ELF-1 (cell line): ENCODE data around the gene MYH7.
"Not testable (repeated sequence)": the region's sequence is repeated elsewhere in the genome, so short reads cannot be mapped to it uniquely, and the experiment has no call there.

Experiments used
- DNase-seq: peaks from one replicate; pipeline ENCODE4 v3.0.0-alpha.2; 2016; ENCODE audit warnings: low read depth, low spot score

Gene MYH7

DNA sequence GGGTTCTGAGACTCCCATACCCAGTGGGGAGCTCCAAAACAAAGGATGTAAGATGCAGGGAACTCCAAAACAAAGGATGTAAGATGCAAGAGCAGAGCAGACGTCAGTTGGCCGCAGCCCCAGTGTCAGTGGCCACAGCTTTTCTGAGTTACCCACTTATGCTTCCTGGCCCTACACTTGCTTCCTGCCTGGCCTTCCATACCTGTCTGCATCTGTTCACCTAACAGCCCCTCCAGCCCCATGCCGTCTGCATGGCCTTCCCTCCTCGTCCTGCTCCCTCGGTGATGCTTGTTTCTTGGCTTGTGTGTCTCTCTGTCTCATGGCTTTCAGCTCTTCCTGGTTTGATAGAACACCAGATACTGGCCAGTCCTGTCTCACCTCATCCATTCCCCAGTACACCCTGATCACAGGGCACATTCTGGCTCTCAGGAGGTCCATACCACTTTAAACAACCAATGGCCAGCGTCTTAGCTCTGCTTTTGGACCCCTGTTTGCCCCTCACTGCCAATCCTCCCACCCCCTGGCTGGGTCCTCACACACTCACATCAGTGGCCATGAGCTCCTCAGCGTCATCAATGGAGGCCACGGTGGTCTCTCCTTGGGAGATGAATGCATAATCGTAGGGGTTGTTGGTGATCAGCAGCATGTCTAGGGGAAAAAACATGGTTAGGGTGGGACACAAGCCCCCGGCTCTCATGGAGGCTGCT lies 5.3 kb downstream of the MYH7 start:
- DNase-seq = no peak

DNA sequence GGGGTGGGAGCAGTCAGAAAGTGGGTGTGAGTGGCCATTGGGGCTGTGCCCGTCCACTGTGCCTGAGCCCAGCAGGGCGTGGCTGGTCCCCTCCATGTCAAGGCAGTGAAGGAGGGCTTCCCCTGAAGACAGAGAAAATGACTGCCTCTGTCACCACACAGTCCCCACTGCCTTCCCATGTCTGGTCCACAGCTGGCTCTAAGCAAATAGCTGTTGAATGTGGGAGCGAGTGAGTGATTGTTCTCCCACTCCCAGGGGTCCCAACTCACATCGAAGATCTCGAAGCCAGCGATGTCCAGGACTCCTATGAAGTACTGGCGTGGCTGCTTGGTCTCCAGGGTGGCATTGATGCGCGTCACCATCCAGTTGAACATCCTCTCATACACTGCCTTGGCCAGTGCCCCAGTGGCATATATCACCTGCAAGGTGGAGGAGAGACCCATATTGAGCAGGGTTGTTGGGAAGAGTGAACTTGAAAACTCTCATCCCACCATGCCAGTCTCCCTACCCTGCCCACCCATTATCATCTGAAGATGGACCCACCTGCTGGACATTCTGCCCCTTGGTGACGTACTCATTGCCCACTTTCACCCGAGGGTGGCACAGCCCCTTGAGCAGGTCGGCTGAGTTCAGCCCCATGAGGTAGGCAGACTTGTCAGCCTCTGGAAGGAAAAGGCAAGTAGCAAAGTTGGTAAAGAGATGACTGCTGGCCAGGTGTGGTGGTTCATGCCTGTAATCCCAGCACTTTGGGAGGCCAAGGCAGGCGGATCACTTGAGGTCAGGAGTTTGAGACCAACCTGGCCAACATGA lies 6.6 kb downstream of the MYH7 start:
- DNase-seq = no peak

DNA sequence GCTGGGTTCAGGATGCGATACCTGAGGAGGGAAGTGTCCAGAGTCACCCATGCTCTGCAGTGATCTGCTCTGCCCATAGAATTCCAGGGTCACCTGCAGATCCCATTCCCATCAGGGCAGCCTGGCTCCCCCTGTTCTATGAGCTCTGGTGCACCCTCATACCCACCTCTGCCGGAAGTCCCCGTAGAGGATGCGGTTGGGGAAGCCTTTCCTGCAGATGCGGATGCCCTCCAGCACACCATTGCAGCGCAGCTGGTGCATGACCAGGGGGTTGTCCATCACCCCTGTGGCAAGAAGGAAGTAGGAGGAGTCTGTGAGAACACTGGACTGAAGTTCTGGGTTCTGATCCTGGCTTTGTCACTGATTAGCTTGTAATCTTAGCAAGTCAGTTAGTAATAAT lies 9.7 kb downstream of the MYH7 start:
- DNase-seq = not testable (repeated sequence)

DNA sequence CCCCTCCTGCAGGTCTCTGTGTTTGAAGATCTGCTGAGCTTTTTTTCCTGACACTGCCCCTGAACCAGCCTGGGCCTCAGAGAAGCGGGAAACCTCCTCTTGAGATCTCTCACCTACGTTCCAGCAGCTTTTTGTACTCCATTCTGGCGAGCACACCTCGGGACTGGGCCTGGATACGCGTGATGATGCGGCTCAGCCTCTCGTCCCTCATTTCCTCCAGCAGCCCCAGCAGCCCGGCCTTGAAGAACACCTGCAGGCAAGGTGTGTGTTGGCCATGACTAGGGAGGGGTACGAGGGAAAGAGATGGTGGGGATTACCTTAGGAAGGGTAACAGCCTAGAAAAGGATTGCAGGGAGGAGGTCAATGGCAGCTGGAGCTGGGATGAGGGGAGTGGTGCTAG lies 10.3 kb downstream of the MYH7 start:
- no peak for DNase-seq

DNA sequence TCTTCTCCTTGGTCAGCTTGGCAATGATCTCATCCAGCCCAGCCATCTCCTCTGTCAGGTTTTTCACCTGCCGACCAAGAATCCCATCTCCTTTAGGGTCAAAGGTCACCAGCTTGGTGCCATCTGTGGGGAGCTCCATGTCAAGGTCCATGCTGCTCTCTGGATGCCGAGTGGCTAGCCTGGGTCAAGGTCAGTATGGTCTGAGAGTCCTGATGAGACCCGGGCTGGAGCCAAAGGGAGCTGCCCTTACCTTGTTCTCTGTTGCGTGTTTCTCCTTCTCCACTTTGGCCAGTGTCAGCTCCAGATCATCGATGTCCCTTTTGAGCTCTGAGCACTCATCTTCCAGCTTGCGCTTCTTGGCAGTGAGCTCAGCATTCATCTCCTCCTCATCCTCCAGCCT lies 11.8 kb downstream of the MYH7 start:
- DNase-seq = no peak

DNA sequence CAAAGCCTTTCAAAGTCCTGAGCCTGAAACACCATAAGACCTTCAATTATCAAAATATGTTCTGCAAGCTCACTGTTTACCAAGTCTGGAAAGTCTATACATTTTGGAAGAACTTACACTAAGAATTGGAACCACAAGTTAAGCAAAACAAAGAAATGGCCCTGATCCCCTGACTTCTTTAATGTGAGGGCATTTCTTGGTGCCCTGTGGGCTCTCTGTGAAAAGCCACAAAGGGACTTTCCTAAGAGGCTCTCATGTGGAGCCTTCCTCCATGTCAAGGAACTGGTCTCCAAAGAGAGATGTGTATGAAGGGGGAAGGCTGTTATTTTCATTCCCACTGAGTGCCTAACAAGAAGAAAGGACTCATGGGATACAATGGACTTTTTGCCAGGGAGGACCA lies 13.9 kb downstream of the MYH7 start:
- no peak for DNase-seq

DNA sequence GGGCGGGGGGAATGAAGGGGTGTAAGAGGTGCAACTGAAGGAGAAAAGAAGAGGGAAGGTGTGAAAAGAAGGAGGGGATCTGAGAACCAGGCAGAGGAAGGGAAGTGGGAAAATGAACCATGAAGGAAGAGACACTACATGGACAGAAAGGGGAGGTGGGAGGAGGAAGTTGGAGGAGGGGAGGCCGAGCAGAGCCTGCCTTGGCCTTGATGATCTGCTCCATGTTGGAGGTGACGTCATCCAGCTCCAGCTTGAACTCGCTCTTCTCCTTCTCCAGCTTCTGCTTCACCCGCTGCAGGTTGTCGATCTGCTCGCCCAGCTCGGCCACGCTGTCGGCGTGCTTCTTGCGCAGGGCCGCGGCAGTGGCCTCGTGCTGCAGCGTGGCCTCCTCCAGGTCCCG lies 15.8 kb downstream of the MYH7 start:
- not testable (repeated sequence) for DNase-seq

DNA sequence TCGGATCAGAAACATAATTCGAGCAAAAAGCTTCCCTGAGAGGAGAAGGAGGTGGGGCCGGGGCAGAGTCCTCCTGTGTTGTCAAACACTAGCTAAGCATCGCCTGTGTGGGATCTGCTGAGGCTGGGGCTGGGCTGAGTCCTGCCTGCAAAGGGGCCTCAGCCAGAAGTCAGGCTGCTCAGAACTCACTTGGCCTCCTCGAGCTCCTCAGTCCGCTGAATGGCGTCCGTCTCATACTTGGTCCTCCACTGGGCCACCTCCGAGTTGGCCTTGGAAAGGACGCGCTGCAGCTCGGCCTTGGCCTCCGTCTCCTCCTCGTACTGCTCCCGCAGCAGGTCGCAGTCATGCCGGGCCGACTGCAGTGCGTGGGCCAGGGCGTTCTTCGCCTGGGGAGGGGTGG lies 17.4 kb downstream of the MYH7 start:
- no peak for DNase-seq

DNA sequence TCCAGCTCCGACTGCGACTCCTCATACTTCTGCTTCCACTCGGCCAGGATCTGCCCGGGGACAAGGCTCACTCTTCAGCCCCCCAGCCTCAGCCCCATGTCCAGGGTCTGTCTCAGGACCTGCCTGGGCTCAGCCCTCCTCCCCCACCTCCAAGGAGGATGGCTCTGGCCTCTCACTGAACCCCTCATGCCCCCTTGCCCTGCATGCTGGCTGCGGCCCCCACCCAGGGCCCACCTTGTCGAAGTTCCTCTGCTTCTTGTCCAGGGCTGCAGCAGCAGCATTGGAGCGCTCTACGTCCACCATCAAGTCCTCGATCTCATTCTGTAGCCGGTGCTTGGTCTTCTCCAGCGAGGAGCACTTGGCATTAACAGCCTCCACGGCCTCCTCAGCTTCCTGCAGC lies 18.2 kb downstream of the MYH7 start:
- DNase-seq = not testable (repeated sequence)

DNA sequence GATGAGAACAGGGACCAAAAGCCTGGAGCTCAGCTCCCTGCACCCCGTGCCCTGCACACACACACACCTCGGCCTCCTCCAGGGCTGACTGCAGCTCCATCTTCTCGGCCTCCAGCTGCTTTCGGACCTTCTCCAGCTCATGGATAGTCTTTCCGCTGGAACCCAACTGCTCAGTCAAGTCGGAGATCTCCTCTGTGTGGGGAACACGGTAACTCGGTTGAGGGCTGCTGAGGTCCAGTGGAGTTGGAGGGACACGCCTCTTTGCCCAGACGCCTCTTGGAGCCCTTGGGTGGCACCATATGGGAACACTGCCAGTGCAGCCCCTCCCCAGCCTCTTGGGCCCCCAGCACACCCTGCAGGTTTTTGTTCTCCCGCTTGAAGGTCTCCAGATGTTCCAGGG lies 18.7 kb downstream of the MYH7 start:
- DNase-seq = no peak

DNA sequence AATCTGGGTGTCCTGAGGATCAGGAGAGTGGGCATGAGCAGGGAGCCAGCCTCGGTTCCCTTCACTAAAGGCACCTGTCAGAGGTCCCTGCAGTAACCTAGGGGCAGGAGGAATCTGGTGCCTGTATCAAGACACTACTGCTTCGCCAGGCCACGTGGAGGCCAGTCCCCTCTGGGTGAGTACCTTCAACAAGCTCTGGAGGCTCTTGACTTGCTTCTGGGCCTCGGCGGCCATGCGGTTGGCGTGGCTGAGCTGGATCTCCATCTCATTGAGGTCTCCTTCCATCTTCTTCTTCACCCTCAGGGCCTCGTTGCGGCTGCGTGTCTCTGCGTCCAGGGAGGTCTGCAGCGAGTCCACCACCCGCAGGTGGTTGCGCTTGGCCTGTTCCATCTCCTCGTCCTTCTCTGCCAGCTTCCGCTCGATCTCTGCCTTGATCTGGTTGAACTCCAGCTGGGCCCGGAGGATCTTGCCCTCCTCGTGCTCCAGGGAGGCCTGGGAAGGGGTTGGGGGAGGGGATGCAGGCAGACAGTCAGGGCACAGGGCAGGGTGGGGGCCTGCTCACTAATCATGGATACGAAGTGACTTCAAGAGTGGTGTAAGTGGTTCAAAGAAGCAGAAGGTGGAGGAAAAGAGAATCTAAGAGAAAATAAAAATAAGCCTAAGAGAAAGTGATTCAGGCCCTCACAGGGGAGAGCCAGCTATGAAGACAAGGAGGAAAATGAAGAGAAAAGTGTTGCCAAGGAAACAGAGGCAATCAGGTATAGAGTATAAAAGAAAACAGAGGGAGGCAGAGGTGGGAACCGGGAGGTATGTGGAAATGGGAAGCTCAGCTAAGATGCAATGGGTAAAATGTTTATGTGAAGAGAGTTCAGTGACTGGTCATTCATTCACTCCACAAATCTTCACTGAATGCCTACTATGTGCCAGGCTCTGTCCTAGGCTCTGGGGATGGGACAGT lies 19.4 kb downstream of the MYH7 start:
- DNase-seq = no peak

DNA sequence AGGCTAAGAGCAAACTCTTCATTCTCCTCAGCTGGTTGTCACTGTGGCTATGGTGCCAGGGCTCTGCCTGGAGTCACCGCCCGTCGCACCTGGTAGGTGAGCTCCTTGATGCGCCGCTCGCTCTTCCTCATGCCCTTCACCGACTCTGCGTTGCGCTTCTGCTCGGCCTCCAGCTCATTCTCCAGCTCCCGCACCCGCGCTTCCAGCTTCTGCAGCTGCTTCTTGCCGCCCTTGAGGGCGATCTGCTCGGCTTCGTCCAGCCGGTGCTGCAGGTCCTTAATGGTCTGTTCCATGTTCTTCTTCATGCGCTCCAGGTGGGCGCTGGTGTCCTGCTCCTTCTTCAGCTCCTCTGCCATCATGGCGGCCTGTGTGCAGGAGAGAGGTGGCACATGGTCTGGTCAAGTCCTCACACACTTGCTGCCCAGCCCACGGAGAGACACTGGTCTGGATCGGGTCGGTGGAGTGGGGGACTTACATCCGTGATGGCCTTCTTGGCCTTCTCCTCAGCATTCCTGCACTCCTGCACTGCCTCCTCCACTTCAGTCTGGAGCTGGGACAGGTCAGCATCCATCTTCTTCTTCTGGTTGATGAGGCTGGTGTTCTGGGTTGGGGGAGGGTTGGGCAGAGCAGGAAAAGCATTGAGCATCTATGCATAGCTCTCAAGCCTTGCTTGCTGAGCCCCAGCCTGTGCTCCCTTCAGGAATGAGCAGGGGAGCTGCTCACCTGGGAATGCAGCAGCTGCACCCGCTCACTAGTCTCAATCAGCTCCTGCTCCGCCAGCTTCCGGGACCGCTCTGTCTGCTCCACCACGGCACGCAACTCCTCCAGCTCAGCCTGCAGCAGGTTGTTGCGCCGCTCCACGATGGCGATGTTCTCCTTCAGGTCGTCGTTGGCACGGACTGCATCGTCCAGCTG lies 20.3 kb downstream of the MYH7 start:
- no peak for DNase-seq

DNA sequence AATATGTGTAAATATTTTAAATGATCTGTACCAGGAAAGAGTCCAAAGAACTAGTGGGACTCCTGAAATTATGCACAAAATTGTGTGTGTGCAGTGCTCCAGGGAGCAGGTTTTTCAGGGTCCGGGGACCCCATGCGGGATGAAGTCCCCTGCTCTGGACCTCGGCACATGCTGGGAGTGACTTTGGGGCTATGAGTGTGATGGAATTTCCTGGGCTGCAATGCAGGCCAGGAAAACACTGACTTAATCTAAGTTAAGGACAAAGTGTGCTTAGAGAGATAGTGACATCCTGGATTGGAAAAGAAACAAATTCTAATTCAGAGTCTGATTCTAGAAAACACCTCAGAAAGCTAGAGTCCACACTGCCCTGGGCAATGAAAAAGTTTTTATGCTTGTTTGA lies 21.2 kb downstream of the MYH7 start:
- DNase-seq = no peak

DNA sequence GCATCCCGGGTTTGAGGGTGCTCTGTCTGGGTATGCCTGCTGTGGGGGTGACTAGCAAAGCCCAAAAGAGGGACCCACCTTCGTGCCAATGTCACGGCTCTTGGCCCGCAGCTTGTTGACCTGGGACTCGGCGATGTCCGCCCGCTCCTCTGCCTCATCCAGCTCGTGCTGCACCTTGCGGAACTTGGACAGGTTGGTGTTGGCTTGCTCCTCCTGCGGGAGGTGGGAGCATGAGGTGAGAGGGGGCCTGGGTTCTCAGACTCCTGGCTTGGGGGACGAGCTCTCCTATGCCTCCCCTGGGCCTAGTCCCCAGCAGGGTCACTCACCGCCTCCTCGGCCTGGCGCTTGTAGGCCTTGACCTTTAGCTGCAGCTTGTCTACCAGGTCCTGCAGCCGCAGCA lies 21.8 kb downstream of the MYH7 start:
- no peak for DNase-seq

DNA sequence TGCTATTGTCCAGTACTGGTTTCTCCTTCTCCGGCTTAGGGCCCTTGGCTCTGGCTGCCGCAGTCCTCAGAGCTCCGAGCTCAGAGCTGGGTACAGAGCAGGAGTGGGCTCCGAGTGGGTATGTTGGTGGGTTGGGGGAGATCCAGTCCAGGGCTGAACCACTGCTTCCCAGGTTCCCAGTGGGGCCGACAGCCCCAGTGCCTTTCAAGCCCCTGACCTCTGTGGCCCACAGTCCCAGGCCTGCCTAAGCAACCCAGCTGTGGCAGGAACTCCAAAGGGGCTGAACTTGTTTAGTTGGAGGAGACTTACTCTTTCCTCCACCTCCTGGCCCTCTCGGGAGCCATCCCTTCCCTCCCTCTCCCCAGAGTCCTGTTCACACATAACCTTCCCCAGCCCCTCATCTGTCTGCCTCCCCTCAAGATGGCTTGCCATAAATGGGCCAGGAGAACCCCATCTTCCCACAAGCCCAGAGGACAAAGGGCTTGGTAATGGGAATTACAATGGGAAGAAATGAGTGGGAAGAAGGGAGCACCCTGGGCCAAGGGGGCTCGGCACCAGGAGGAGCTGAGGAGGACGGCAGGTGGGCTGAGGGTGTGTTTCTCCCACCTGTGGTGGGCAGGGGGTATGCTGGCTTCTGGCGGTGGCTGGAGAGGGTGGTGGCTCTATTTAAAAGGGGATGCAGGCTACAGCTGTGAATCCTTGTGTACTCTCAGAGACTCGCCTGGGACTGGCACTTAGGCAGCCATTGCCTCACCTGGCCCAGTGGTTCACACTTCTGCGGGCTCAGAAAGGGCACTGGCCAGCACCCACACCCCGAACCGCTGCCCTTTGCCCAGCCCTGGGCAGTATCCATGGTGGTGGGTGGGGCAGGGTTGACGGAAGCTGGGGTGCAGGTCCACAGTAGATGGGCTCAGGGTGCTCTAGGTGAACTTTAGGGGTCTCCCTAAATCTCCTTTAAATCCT lies 23.6 kb downstream of the MYH7 start:
- DNase-seq = no peak

DNA sequence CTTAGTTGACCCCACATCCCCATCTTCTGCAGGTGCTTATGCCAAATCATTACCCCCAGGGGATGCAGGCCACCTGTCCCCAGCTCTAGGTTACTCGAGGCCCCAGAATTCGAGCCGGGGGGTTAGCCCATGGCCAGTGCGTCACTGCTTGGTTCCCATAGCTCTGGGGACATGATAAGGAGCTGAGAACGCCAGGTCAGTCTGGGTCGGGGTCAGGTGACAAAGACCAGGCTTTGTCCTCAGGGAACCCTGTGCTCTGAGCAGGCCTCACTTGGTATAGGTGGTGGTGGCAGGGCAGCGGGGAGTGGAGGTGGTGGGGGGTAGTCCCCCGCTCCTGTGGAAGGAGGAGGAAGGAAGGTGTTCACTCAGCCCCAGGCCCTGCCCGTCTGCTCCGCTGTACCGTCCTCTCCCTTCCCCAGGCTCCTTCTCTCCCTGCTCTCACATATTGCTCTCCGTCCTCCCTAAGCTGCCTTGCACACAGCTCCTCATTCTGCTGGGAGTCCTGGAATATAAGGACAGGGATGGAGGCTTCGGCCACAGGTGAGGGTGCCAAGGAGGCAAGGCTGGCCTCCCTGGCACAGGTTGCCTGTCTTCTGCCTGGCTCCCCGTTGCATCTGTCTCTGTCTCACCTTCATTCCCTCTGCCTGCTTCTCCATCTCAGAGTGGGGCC lies 25.4 kb downstream of the MYH7 start:
- DNase-seq = no peak

DNA sequence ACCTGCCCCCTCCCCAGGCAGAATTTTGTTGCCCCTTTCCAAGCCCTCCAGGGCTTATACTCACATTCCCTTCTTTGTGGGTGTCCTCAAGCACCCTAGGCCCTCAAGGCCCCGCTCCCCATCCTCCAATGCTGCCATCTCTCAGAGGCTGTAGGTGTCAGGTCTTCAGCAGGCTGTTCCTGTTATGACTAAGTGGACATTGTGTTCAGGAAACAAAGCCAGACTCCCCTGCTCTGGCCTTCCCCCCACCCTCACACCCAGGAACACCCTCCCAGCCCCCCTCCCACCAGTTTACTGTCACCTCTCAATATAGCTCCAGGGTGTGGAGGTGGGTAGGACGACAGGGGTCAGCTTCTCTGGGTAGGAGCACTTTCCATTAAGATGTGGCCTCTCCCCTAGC lies 26.0 kb downstream of the MYH7 start:
- no peak for DNase-seq

DNA sequence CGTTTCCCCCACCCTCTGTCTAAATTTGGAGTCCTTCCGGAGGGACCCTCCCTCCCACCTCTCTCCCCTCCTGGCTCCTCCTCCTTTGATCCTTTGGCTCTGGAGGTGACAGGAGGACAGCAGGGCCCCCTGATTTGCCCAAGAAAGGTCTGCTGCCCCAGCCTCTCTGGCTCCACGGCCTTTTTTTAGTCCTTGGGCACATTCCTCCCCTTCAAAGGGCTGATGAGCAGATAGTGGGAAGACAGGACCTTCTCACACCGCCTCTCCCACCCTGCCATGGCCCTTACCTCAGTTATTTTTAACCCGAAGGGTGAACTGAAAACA lies 27.2 kb downstream of the MYH7 start:
- peak; percentile 17 for DNase-seq

DNA sequence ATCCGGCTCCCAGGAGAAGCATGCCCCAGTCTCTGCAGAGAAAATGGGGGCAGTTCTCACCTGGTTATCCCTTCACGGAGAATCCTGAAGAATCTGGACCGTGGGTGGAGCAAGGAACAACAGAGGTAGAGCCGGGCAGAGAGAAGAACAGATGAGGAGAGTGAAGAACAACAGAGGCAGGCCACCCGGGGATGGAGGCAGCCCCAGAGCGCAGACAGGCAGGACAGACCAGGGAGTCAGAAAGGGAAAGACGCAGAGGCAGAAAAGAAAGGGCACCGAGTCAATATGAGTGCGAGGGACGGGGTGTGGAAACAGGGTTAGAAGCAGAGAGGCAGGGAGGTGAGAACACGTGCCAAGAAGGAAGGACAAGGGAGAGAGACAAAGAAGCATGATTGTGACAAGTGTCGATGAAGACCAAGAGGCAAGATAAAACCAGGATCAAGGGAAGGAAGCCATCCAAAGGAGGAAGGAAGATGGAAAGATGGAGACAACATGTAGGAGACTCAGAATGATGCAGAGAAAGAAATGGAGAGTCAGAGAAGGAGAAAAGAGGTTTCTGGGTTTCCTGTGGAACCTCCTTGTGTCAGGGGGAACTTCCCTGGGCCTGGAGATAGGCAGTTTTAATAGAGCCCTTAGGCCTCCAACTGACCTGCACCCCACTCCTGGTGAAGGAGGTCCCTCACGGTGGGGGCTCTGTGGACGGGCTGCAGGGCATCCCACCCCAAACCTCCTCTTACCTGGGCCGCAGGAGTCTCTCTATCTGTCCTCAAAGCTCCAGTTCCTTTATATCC lies 27.7 kb downstream of the MYH7 start, which contains the start of gene MYH6:
TSS of gene MYH6 (minus strand) at position 758 of the 791 bp plus-strand sequence. CDS start 1,050 bp downstream, outside the sequence.
- DNase-seq = no peak
